Measurements from ENCODE around the gene LYRM9.
"Not testable (repeated sequence)": the region's sequence is repeated elsewhere in the genome, so short reads cannot be mapped to it uniquely, and the experiment has no call there.

LYRM9 gene

DNA sequence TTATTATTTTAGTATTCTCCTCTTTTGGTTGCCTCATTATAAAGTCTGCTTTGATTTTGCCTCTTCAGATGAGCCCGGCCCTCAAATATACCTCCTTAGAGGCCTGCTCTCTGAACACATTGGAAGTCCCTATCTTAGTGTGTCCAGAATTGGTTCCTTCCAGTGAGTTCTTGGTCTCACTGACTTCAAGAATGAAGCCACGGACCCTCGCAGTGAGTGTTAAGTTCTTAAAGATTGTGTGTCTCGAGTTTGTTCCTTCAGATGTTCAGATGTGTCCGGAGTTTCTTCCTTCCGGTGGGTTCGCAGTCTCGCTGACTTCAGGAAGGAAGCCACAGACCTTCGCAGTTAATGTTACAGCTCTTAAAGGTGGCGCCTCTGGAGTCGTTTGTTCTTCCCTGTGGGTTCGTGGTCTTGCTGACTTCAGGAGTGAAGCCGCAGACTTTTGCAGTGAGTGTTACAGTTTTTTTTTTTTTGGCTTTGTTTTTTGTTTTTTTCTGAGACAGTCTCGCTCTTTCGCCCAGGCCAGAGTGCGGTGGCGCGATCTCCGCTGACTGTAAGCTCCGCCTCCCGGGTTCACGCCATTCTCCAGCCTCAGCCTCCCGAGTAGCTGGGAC, 47.0 kb downstream of the LYRM9 start:
- no peak overlapping the region for H3K4me3 ChIP-seq (replicated peaks in 1 of 2; ENCODE audit: low read depth in 2 of 2, low read length in 2 of 2)
- no peak for DNase-seq (ENCODE audit: low read depth in 2 of 2)
- no peak for TF ChIP-seq CTCF (IDR thresholded peaks at IDR 0.05; ENCODE audit: low read depth, low read length)

GRCh38 chr17:27845264-27846041, 47.7 kb downstream of the LYRM9 start:
- H3K4me3 ChIP-seq (replicated peaks in 1 of 2; ENCODE audit: low read depth in 2 of 2, low read length in 2 of 2): no peak overlapping the region
- no peak for TF ChIP-seq CTCF (IDR thresholded peaks at IDR 0.05; ENCODE audit: low read depth, low read length)
- DNase-seq (ENCODE audit: low read depth in 2 of 2): no peak

- no peak for DNase-seq (ENCODE audit: low read depth in 2 of 2)
- TF ChIP-seq CTCF (IDR thresholded peaks at IDR 0.05; ENCODE audit: low read depth, low read length): no peak
Measured at GRCh38 chr17:27840688-27841087, 52.5 kb downstream of the LYRM9 start.

DNA sequence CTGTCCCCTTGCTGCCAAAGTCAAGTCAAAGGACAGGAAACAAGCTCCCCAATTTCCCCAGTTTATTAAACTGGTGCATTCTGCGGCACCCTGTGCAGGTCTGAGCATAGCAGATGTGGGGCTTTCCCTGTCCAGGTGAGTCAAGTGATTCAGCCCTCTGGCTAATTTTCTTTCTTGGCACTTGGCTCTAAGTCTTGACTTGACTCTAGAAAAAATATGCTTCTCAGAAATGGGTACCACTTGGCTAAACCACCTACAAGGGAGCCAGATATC, 52.8 kb downstream of the LYRM9 start:
- H3K4me3 ChIP-seq (replicated peaks in 1 of 2; ENCODE audit: low read depth in 2 of 2, low read length in 2 of 2); DNase-seq (ENCODE audit: low read depth in 2 of 2): not testable (repeated sequence)

More at GRCh38 chr17:27840688-27841087, 52.5 kb downstream of the LYRM9 start:
- no peak overlapping the region for H3K4me3 ChIP-seq (replicated peaks in 1 of 2; ENCODE audit: low read depth in 2 of 2, low read length in 2 of 2)

- not testable (repeated sequence) for H3K4me3 ChIP-seq (replicated peaks in 1 of 2; ENCODE audit: low read depth in 2 of 2, low read length in 2 of 2); DNase-seq (ENCODE audit: low read depth in 2 of 2)
Measured at GRCh38 chr17:27839571-27840405, 53.4 kb downstream of the LYRM9 start.

- not testable (repeated sequence) for DNase-seq (ENCODE audit: low read depth in 2 of 2); H3K4me3 ChIP-seq (replicated peaks in 1 of 2; ENCODE audit: low read depth in 2 of 2, low read length in 2 of 2)
Measured at GRCh38 chr17:27838607-27839006, 54.6 kb downstream of the LYRM9 start.

DNA sequence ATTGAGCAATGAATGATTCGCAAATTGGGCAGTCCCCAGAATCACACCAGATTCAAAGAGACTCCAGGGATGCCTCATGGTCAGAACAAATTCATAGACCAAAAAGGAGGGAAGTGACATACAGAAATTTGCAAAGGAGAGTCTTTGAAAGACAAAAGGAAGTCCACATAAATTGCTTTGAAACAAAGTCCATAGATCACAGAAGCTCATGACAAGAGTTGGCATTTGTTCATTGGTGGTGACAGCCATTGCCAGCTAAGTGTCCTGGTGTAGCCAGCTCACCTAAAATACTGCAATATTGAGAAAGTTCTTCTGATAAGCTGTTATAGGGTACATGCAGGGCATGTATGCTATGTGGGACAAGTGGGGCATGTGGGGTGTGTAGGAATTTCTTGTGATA, 55.4 kb downstream of the LYRM9 start:
- not testable (repeated sequence) for DNase-seq (ENCODE audit: low read depth in 2 of 2); H3K4me3 ChIP-seq (replicated peaks in 1 of 2; ENCODE audit: low read depth in 2 of 2, low read length in 2 of 2)

DNA sequence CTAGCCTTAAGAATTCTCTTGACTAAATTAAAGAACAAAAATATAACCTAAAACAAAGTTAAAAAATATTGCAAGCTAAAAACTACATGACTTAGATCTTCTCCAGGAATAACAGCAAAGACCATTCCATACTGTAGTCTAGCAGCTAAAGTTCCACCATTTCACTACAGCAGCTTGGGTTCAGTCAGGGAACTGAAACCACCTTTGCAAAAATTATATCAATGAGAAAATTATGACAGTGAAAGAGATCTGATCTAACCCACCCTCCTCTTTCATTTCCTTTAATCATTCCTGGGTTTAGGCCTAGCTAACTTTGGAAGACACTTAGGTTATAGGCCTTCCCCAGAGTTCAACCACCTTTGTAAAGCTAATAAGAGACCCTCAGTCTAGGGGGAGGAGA, 56.5 kb downstream of the LYRM9 start:
- no peak for DNase-seq (ENCODE audit: low read depth in 2 of 2)
- no peak overlapping the region for H3K4me3 ChIP-seq (replicated peaks in 1 of 2; ENCODE audit: low read depth in 2 of 2, low read length in 2 of 2)
- TF ChIP-seq CTCF (IDR thresholded peaks at IDR 0.05; ENCODE audit: low read depth, low read length): no peak

Measured in cardiac fibroblast (primary cell).